ENCODE results near the gene TEDC1.

Gene TEDC1

GRCh38 chr14:105496831-105497591, 6.0 kb downstream of the TEDC1 start:
- no peaks in the 10 kb centered on the region; the same call in 1 of the 2 replicates for H3K4me1 ChIP-seq (ENCODE audit: control insufficient read depth, insufficient read depth, low read length)
- H3K27ac ChIP-seq (ENCODE audit: extremely low read depth, low read depth, low read length): no peak overlapping the region; the same call in 1 of the 2 replicates
- CTCF ChIA-PET: interaction anchor here (0.6 to 1.0 kb wide), 2 partner anchors 19 to 37 kb away, joined by 3 to 6 read pairs; no protein-coding TSS in a partner anchor
- H3K36me3 ChIP-seq (ENCODE audit: control insufficient read depth in 2 of 2, insufficient read depth in 1 of 2, low read length in 2 of 2): peaks cover 0 to 23% of the 10 kb centered on the region in 2 experiments; a peak in 1 of 3 replicates
- H3K9me3 ChIP-seq (ENCODE audit: control insufficient read depth, insufficient read depth, low read depth, low read length): no peaks in the 10 kb centered on the region
- POLR2A ChIA-PET: no interaction called here
- no peak for TF ChIP-seq ZNF670 (tag by site-specific recombination; IDR thresholded peaks at IDR 0.05; ENCODE audit: low read depth)
- TF ChIP-seq ZNF121 (tag by site-specific recombination; IDR thresholded peaks at IDR 0.05): no peak
- no peak for TF ChIP-seq ZNF16 (tag by site-specific recombination; IDR thresholded peaks at IDR 0.05; ENCODE audit: low read depth)
- no peak for TF ChIP-seq ZNF366 (tag by site-specific recombination; conservative IDR thresholded peaks at IDR 0.05)
- TF ChIP-seq, protein P1, sequence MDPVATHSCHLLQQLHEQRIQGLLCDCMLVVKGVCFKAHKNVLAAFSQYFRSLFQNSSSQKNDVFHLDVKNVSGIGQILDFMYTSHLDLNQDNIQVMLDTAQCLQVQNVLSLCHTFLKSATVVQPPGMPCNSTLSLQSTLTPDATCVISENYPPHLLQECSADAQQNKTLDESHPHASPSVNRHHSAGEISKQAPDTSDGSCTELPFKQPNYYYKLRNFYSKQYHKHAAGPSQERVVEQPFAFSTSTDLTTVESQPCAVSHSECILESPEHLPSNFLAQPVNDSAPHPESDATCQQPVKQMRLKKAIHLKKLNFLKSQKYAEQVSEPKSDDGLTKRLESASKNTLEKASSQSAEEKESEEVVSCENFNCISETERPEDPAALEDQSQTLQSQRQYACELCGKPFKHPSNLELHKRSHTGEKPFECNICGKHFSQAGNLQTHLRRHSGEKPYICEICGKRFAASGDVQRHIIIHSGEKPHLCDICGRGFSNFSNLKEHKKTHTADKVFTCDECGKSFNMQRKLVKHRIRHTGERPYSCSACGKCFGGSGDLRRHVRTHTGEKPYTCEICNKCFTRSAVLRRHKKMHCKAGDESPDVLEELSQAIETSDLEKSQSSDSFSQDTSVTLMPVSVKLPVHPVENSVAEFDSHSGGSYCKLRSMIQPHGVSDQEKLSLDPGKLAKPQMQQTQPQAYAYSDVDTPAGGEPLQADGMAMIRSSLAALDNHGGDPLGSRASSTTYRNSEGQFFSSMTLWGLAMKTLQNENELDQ (tag by site-specific recombination; IDR thresholded peaks at IDR 0.05; ENCODE audit: low read depth): no peak
- no peak for TF ChIP-seq ZNF350 (tag by site-specific recombination; IDR thresholded peaks at IDR 0.05)
- no peak for TF ChIP-seq ZNF596 (tag by site-specific recombination; IDR thresholded peaks at IDR 0.05)
- no peak for TF ChIP-seq ZNF449 (tag by site-specific recombination; IDR thresholded peaks at IDR 0.05)
- no peak for TF ChIP-seq PBX3 (CRISPR knock-in tag; IDR thresholded peaks at IDR 0.05)
- TF ChIP-seq, protein P2, sequence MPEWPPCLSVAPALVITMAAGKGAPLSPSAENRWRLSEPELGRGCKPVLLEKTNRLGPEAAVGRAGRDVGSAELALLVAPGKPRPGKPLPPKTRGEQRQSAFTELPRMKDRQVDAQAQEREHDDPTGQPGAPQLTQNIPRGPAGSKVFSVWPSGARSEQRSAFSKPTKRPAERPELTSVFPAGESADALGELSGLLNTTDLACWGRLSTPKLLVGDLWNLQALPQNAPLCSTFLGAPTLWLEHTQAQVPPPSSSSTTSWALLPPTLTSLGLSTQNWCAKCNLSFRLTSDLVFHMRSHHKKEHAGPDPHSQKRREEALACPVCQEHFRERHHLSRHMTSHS (tag by site-specific recombination; IDR thresholded peaks at IDR 0.05): no peak
- H3K4me3 ChIP-seq (ENCODE audit: low read depth, low read length): no peak overlapping the region

DNA sequence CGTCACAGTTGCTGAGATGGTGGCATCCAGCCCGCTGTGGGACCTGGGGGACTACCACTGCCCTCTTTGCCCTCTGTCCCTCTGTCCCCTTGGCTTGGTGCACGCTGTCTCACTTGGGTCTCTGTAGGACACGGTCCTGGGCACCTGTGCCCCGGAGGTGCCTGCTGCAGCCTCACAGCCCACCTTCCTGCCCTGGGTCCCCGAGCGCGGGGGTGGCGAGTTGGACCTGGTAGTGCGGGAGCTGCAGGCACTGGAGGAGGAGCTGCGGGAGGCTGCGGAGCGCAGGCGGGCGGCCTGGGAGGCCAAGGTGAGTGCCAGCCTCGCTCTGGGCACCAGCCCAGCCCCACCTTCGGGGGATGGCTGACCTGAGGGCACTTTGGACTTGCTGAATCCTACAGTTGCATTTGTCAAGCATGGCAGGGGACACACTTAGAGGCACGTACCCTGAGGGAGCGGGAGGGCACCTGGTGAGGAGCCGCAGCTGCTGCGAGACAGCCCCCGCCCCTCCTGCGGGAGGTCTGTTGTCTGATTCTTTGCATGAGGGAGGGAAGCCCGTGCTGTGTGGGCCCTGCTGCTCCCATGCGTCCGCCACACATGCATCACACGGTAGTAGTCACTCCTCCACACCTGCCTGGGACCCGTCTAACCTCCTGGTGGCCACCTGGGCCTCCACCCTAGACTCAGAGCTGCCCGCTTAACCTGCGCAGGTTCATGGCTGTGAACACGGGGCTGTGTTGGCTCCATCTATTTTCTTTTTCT, 6.8 kb downstream of the TEDC1 start:
- CTCF ChIA-PET: interaction anchor here (0.6 to 1.0 kb wide), 2 partner anchors 18 to 36 kb away, joined by 3 to 6 read pairs; no protein-coding TSS in a partner anchor
- Histone ChIP-seq H3K27ac (ENCODE audit: extremely low read depth, low read depth, low read length) (no peak overlapping the region), H3K9me3 (ENCODE audit: control insufficient read depth, insufficient read depth, low read depth, low read length) (no peaks in the 10 kb centered on the region), H3K4me3 (ENCODE audit: low read depth, low read length) (no peak overlapping the region), H3K36me3 (ENCODE audit: control insufficient read depth in 2 of 2, insufficient read depth in 1 of 2, low read length in 2 of 2) (peaks cover 0 to 15% of the 10 kb centered on the region in 2 experiments; a peak in 1 of 3 replicates), H3K4me1 (ENCODE audit: control insufficient read depth, insufficient read depth, low read length) (no peaks in the 10 kb centered on the region)
- POLR2A ChIA-PET: no interaction called here
- TF ChIP-seq ZNF677 (tag by site-specific recombination; IDR thresholded peaks at IDR 0.05) (no peak), EGR2 (tag by site-specific recombination; IDR thresholded peaks at IDR 0.05; ENCODE audit: low read depth) (0 out of 2 replicates have a peak, but pooled peaks have one; percentile 15), ZIC2 (tag by site-specific recombination; IDR thresholded peaks at IDR 0.05) (0 out of 2 replicates have a peak, but pooled peaks have one; percentile 6), ZNF433 (tag by site-specific recombination; IDR thresholded peaks at IDR 0.05; ENCODE audit: low read depth) (no peak), ZNF10 (tag by site-specific recombination; IDR thresholded peaks at IDR 0.05) (no peak), ZFHX2 (tag by site-specific recombination; conservative IDR thresholded peaks at IDR 0.05) (0 out of 2 replicates have a peak, but pooled peaks have one; percentile 17), GLI2 (tag by site-specific recombination; IDR thresholded peaks at IDR 0.05; ENCODE audit: borderline replicate concordance, low read depth) (no peak), ZNF398 (tag by site-specific recombination; IDR thresholded peaks at IDR 0.05) (no peak), MZF1 (tag by site-specific recombination; IDR thresholded peaks at IDR 0.05; ENCODE audit: borderline replicate concordance) (no peak)
- TF ChIP-seq, protein P3, sequence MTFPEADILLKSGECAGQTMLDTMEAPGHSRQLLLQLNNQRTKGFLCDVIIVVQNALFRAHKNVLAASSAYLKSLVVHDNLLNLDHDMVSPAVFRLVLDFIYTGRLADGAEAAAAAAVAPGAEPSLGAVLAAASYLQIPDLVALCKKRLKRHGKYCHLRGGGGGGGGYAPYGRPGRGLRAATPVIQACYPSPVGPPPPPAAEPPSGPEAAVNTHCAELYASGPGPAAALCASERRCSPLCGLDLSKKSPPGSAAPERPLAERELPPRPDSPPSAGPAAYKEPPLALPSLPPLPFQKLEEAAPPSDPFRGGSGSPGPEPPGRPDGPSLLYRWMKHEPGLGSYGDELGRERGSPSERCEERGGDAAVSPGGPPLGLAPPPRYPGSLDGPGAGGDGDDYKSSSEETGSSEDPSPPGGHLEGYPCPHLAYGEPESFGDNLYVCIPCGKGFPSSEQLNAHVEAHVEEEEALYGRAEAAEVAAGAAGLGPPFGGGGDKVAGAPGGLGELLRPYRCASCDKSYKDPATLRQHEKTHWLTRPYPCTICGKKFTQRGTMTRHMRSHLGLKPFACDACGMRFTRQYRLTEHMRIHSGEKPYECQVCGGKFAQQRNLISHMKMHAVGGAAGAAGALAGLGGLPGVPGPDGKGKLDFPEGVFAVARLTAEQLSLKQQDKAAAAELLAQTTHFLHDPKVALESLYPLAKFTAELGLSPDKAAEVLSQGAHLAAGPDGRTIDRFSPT (tag by site-specific recombination; IDR thresholded peaks at IDR 0.05): peak; percentile 43
- TF ChIP-seq, protein P2 (tag by site-specific recombination; IDR thresholded peaks at IDR 0.05): no peak
